ENCODE data around the gene PMEPA1. TPM values are rescaled to one million over a fixed set of nuclear protein-coding genes. Genes with fewer than 3 reads are reported as not detected.

Gene PMEPA1
- total and polyA plus RNA-seq, 4 donors = 14.3 to 30.5 (median 19.7) TPM

DNA sequence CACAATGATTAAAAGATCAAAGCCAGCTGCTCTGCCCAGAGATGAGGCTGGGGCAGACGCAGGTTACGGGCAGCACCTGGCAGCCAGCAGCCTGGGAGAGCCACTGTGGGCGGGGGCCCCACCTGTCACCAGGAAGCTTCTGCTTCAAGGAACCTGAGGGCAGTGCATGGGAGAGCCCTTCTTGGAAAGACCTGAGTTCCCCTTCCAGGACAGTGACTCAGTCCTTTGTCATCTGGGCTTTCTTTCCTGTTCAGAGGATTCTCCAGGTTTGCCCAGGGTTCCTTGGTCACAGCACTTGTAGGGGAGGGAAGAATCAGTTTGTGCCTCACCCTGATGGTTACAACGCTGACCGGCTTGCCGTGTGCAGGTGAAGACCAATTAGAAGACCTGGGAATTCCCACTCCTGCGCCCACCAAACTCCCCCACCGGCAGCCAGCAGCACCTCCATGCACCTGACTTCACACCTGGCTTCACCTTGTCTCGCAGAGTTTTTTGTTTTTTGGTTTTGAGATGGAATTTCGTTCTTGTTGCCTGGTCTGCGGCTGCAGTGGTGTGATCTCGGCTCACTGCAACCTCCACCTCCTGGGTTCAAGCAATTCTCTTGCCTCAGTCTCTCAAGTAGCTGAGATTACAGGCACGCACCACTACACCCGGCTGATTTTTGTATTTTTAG is 91.6 kb downstream of the PMEPA1 start:
- Histone ChIP-seq H3K4me3 (ENCODE audit: low read depth, low read length) (no peak overlapping the region), H3K27me3 (ENCODE audit: control insufficient read depth, insufficient read depth, low read length) (no peaks in the 10 kb centered on the region), H3K36me3 (ENCODE audit: control insufficient read depth, insufficient read depth, low read length) (no peaks in the 10 kb centered on the region), H3K27ac (ENCODE audit: low read depth, low read length) (no peak overlapping the region), H3K9me3 (ENCODE audit: control insufficient read depth, insufficient read depth, low read length) (no peaks in the 10 kb centered on the region), H3K4me1 (ENCODE audit: control insufficient read depth, insufficient read depth, low read length) (no peaks in the 10 kb centered on the region)
- no peak for DNase-seq (ENCODE audit: low read depth in 4 of 6, low spot score in 6 of 6)
- WGBS (ENCODE audit: insufficient coverage) = 71% methylated on average over 6 of the region's 14 CpGs

DNA sequence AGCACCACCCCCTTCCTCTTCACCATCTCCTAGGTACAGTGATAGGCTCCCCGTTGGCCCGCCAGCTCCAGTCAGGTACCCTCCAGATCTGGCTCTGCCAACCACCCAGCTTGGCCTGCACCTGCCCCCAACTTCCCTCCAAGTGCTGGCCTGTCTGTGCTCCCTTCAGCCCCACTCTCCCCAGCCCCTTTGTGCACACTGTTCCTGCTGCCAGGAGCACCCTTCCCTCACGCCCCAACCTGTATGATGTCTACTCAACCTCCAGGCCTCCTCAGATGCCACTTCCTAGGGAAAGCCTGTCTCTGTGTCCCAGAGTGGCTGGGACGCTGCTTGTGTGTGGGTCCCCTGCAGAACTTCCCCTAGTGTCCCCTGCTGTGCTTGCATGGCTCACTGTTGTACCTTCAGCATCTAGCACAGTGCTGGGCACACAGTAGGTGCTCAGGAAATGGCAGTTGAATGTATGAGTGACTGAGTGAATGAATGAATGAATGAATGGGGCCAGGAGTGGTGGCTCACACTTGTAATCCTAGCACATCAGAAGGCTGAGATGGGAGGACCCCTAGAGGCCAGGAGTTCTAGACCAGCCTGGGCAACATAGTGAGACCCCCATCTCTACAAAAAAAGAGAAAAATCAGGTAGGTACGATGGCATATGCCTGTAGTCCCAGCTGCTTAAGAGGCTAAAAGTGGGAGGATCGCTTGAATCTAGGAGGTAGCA is 92.6 kb downstream of the PMEPA1 start:
- H3K4me1 ChIP-seq (ENCODE audit: control insufficient read depth, insufficient read depth, low read length) = no peaks in the 10 kb centered on the region
- no peaks in the 10 kb centered on the region for H3K36me3 ChIP-seq (ENCODE audit: control insufficient read depth, insufficient read depth, low read length)
- no peak overlapping the region for H3K27ac ChIP-seq (ENCODE audit: low read depth, low read length)
- no peak overlapping the region for H3K4me3 ChIP-seq (ENCODE audit: low read depth, low read length)
- whole genome bisulfite sequencing (ENCODE audit: insufficient coverage) = 92% methylated on average over 6 of the region's 6 CpGs
- no peak for DNase-seq (ENCODE audit: low read depth in 4 of 6, low spot score in 6 of 6)
- no peaks in the 10 kb centered on the region for H3K27me3 ChIP-seq (ENCODE audit: control insufficient read depth, insufficient read depth, low read length)
- H3K9me3 ChIP-seq (ENCODE audit: control insufficient read depth, insufficient read depth, low read length) = no peaks in the 10 kb centered on the region

DNA sequence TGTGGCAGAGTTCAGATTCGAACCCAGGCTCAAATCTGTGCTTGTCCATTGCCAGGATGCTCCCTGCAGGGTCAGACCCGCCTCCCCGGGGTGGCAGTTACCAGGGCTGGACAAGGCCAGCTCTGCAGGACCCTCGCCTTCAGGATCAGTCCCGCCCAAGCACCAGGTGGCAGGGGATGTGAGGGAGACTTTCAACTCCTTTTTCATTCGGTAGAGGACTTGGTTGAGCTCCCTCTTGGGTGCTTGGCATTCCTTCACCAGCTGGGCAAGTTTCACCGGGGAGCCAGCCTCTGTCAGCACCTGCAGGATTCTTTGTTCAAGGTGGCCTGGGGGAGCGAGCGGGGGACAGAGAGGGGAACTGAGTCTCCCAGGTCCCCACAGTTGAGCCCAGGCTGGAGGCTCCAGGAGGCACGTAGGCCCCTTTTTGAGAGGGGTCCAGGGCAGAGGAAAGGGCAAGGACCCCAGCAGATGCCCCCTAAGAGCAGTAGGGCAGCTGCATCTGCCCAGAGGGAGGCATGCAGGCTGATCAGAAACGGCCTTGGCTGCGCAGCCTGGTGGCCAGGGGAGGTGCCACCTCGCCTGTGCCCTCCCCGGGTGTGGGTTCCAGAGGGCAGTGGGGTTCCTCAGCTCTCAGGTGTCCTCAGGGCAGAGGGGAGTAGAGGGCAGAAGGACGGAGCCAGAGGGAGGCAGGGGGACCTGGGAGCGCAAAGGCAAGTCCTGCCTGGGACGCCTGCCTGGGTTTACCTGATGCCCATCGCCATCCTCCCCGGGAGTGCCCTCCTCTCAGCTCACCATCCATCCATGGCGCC is 93.5 kb downstream of the PMEPA1 start:
- DNase-seq (ENCODE audit: low read depth in 4 of 6, low spot score in 6 of 6) = no peak
- WGBS (ENCODE audit: insufficient coverage) = 93% methylated on average over 17 of the region's 20 CpGs

DNA sequence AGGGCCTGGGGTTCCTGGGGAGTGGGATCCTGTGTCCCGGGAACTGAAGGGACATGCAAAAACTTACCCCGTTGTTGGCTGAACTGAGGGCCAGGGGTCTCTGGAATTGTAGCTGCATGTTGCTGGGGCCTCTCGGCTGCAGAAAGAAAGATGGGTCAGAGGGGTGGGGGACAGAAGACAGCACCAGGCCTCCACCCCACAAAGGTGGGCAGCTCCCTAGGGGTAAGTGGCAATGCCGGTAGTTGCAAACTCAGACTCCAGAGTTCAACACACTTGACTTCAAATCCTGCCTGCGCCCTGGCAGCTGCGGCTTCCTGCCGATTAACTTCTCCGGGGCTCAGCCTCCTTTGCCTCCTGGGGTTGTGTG is 94.4 kb downstream of the PMEPA1 start:
- H3K36me3 ChIP-seq (ENCODE audit: control insufficient read depth, insufficient read depth, low read length) = no peaks in the 10 kb centered on the region
- no peak overlapping the region for H3K4me3 ChIP-seq (ENCODE audit: low read depth, low read length)
- peaks cover 7% of the 10 kb centered on the region for H3K4me1 ChIP-seq (ENCODE audit: control insufficient read depth, insufficient read depth, low read length)
- H3K27me3 ChIP-seq (ENCODE audit: control insufficient read depth, insufficient read depth, low read length) = no peaks in the 10 kb centered on the region
- 91% methylated on average over 6 of the region's 8 CpGs for WGBS (ENCODE audit: insufficient coverage)
- no peak for DNase-seq (ENCODE audit: low read depth in 4 of 6, low spot score in 6 of 6)
- no peaks in the 10 kb centered on the region for H3K9me3 ChIP-seq (ENCODE audit: control insufficient read depth, insufficient read depth, low read length)
- H3K27ac ChIP-seq (ENCODE audit: low read depth, low read length) = no peak overlapping the region

More for the DNA sequence above, 93.5 kb downstream of the PMEPA1 start:
- Histone ChIP-seq H3K4me3 (ENCODE audit: low read depth, low read length) (no peak overlapping the region), H3K4me1 (ENCODE audit: control insufficient read depth, insufficient read depth, low read length) (peaks cover 7% of the 10 kb centered on the region), H3K27ac (ENCODE audit: low read depth, low read length) (no peak overlapping the region), H3K9me3 (ENCODE audit: control insufficient read depth, insufficient read depth, low read length) (no peaks in the 10 kb centered on the region), H3K36me3 (ENCODE audit: control insufficient read depth, insufficient read depth, low read length) (no peaks in the 10 kb centered on the region), H3K27me3 (ENCODE audit: control insufficient read depth, insufficient read depth, low read length) (no peaks in the 10 kb centered on the region)

DNA sequence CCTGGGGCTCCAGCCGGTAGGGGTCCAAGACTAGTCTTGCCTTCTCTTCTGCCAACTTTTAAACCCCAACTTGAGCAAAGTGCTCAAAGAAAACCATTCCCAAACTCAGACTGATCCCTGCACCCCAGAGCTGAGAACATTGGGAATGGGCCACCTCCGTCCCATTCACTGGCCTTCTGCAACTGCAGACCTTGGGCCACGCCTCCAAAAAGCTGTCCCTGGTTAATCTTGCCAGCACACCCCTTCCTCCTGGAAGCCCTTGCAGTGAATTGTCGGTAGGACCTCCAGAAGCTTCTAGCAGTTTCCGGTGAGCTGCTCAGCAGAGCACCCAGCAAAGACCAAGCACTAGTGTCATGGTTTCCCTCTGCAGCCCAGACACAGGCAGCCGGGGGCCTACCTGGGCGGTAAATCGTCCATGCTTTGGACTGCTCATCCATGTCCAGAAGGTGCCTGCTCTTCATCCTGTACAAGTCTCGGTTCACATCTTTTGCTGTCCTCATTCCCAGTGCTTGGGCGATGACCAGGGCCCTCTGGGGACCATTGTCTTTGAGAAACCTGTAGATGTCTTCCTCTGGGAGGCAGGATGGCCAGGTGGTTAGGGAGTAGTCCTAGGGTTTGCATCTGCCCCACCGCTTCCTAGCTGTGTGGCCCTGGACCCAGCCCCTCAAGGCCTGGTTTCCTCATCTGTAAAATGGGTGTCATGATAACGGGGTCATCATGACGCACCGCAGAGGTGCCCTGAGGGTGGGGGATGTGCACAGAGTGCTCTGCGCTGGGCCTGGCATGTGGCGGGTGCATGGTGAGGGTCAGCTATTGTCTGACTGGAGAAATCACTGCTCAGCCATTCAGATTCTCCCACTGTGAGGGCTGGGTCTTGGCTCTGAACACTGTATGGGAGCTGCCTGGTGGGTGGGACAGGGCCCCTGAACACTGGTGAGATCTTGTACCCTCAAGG is 95.0 kb downstream of the PMEPA1 start:
- Histone ChIP-seq H3K9me3 (ENCODE audit: control insufficient read depth, insufficient read depth, low read length) (no peaks in the 10 kb centered on the region), H3K27me3 (ENCODE audit: control insufficient read depth, insufficient read depth, low read length) (no peaks in the 10 kb centered on the region), H3K36me3 (ENCODE audit: control insufficient read depth, insufficient read depth, low read length) (no peaks in the 10 kb centered on the region), H3K27ac (ENCODE audit: low read depth, low read length) (no peak overlapping the region), H3K4me1 (ENCODE audit: control insufficient read depth, insufficient read depth, low read length) (peaks cover 7% of the 10 kb centered on the region), H3K4me3 (ENCODE audit: low read depth, low read length) (no peak overlapping the region)
- 93% methylated on average over 16 of the region's 16 CpGs for WGBS (ENCODE audit: insufficient coverage)
- DNase-seq (ENCODE audit: low read depth in 4 of 6, low spot score in 6 of 6) = no peak

DNA sequence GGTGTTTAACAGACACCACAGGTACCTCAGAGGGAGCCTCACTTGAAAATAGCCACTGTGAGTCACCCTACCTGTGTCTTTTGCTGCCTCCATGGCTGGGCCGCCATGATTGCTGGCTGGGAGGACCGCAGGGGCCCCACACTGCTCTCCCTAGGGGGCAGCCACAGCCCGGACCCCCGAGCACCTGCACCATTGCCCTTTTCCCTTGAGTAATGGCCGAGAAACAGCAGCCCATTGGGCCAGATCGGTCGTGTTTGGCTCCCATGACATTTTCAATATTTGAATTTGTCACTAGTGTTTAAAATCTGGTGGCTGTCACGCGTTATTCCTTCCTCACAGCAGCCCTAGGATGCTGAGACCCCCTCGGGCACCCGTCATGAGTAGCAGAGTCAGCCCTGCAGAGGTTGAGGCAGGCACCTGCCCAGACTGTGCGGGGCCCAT is 96.3 kb downstream of the PMEPA1 start:
- no peaks in the 10 kb centered on the region for H3K9me3 ChIP-seq (ENCODE audit: control insufficient read depth, insufficient read depth, low read length)
- peaks cover 7% of the 10 kb centered on the region for H3K4me1 ChIP-seq (ENCODE audit: control insufficient read depth, insufficient read depth, low read length)
- no peaks in the 10 kb centered on the region for H3K27me3 ChIP-seq (ENCODE audit: control insufficient read depth, insufficient read depth, low read length)
- H3K27ac ChIP-seq (ENCODE audit: low read depth, low read length) = no peak overlapping the region
- H3K36me3 ChIP-seq (ENCODE audit: control insufficient read depth, insufficient read depth, low read length) = no peaks in the 10 kb centered on the region
- no peak overlapping the region for H3K4me3 ChIP-seq (ENCODE audit: low read depth, low read length)
- WGBS (ENCODE audit: insufficient coverage) = 85% methylated on average over 11 of the region's 12 CpGs
- no peak for DNase-seq (ENCODE audit: low read depth in 4 of 6, low spot score in 6 of 6)

DNA sequence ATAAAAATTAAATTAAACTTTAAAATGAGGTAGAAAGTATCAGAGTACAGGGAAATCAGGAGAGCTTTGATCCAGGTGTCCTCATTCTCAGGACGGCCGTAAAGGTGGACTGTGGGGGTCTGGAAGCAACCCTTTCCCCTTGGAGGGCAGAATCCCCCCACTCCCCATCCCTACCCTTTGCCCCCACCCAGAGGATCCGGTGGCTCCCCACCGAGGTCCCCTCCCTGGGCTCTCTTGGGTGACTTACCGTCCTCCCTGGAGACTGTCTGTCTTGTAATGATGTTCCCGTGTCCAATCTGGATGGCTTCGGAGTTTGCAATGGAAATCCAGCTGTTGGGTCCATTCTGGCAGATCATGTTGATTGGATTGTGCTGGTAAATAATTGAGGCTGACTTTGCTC is 96.9 kb downstream of the PMEPA1 start:
- 80% methylated on average over 1 of the region's 7 CpGs for WGBS (ENCODE audit: insufficient coverage)
- DNase-seq (ENCODE audit: low read depth in 4 of 6, low spot score in 6 of 6) = no peak
- H3K27me3 ChIP-seq (ENCODE audit: control insufficient read depth, insufficient read depth, low read length) = no peaks in the 10 kb centered on the region

DNA sequence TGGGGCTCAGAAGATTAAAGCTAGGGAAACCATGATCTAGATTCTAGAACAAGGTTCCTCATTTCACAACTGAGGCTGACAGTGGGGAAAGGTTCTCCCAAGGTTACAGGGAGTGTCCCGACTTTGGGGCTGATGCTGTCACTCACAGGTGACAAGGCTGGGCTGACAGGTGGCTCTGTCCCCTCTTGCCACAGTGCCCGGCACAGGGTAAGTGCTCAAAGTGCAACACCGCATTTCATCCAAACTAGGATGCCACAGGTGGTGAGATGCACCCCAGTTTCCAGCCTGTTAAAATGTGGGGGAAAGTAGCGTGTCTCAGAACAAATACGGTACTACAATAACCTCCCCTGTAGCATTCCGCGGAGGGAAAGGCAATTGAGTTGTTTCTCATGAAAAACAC is 97.4 kb downstream of the PMEPA1 start:
- Histone ChIP-seq H3K36me3 (ENCODE audit: control insufficient read depth, insufficient read depth, low read length) (no peaks in the 10 kb centered on the region), H3K27me3 (ENCODE audit: control insufficient read depth, insufficient read depth, low read length) (no peaks in the 10 kb centered on the region), H3K27ac (ENCODE audit: low read depth, low read length) (no peak overlapping the region), H3K4me1 (ENCODE audit: control insufficient read depth, insufficient read depth, low read length) (peaks cover 7% of the 10 kb centered on the region), H3K4me3 (ENCODE audit: low read depth, low read length) (no peak overlapping the region), H3K9me3 (ENCODE audit: control insufficient read depth, insufficient read depth, low read length) (no peaks in the 10 kb centered on the region)
- 100% methylated on average over 1 of the region's 7 CpGs for WGBS (ENCODE audit: insufficient coverage)
- DNase-seq (ENCODE audit: low read depth in 4 of 6, low spot score in 6 of 6) = no peak

More for the DNA sequence above, 96.9 kb downstream of the PMEPA1 start:
- no peak overlapping the region for H3K4me3 ChIP-seq (ENCODE audit: low read depth, low read length)
- H3K27ac ChIP-seq (ENCODE audit: low read depth, low read length) = no peak overlapping the region
- H3K9me3 ChIP-seq (ENCODE audit: control insufficient read depth, insufficient read depth, low read length) = no peaks in the 10 kb centered on the region
- peaks cover 7% of the 10 kb centered on the region for H3K4me1 ChIP-seq (ENCODE audit: control insufficient read depth, insufficient read depth, low read length)
- H3K36me3 ChIP-seq (ENCODE audit: control insufficient read depth, insufficient read depth, low read length) = no peaks in the 10 kb centered on the region

Measured in spinal cord (tissue), 10 donors.